HepG2 (cell line): ENCODE measurements around the gene MYLK3. TPM values are rescaled to one million over a fixed set of nuclear protein-coding genes. Genes with fewer than 3 reads are reported as not detected.

ENCODE experiments used
- ATAC-seq: fragments of 200-7000 bp; cut with Tn5 transposase; 3 replicates; pipeline ENCODE4 v1.9.1; 2020; ENCODE audit warnings: mild to moderate bottlenecking, moderate library complexity
- BruUV-seq: library from RNA; stranded (reverse); fragments of 400-500 nt; replicated peaks from 2 replicates; lab custom pipeline; 2021; lab: Mats Ljungman, UMichigan
- CTCF ChIA-PET: fragments of 300-600 bp; formaldehyde crosslinking; extraction: SDS; loops from one replicate; lab custom pipeline; 2021; ENCODE audit warnings: low total read pairs, inconsistent platforms, low intra/inter-chr PET ratio; lab: Yijun Ruan, JAX
- POLR2A ChIA-PET: fragments of 350-600 bp; sonication (Branson Sonifier 250); formaldehyde crosslinking; loops from one replicate; lab custom pipeline; 2020; ENCODE audit warnings: antibody characterized with exemption, inconsistent platforms; lab: Yijun Ruan, JAX
- DNase-seq: peaks from one replicate; pipeline ENCODE4 v3.0.0-alpha.2; 2015; ENCODE audit warnings: low spot score
- FAIRE-seq: peaks from 3 replicates; lab custom pipeline; 2011; peaks lifted over from hg19 to GRCh38; lab: Jason Lieb, UNC
- H2AFZ ChIP-seq: one replicate; pipeline ENCODE4 v1.6.1; 2011; ENCODE audit warnings: low read length, inconsistent platforms
- H3K27ac ChIP-seq: fragments of 300-600 bp; 3 replicates; pipeline ENCODE4 v1.8.0; 2011; ENCODE audit warnings: mixed run types, mild to moderate bottlenecking, mixed read lengths, low read length, inconsistent platforms; ENCODE audit not compliant: insufficient read depth; ENCODE audit errors: extremely low read length
- H3K27me3 ChIP-seq, 2 experiments: fragments of 200-600 bp in 1 of 2; 2 replicates in 1 of 2; 3 replicates in 1 of 2; pipeline versions ENCODE4 v1.6.0 to v1.8.0; 2011; ENCODE audit warnings: low read length in 2 of 2, mild to moderate bottlenecking in 2 of 2, moderate library complexity in 2 of 2, inconsistent platforms in 1 of 2; ENCODE audit not compliant: insufficient read depth in 2 of 2, control insufficient read depth in 1 of 2
- H3K36me3 ChIP-seq, 2 experiments: fragments of 200-600 bp in 1 of 2; replicated peaks in 1 of 2; 2 replicates in 1 of 2; 3 replicates in 1 of 2; pipeline versions ENCODE4 v1.5.1 to v1.8.0; 2011; ENCODE audit warnings: low read length in 2 of 2, inconsistent platforms in 1 of 2; ENCODE audit not compliant: insufficient read depth in 2 of 2, control insufficient read depth in 1 of 2
- H3K4me1 ChIP-seq: 2 replicates; pipeline ENCODE4 v1.5.1; 2012; ENCODE audit warnings: low read length, inconsistent platforms; ENCODE audit not compliant: insufficient read depth
- H3K4me2 ChIP-seq: 2 replicates; pipeline ENCODE4 v1.6.0; 2011; ENCODE audit warnings: low read depth, low read length, inconsistent platforms
- H3K4me3 ChIP-seq, 3 experiments: fragments of 200-600 bp in 1 of 3; sonication (generic), shearing (Covaris generic) in 1 of 3; replicated peaks in 1 of 3; 2 replicates each; pipeline ENCODE4 v1.5.1; 2011 to 2016; ENCODE audit warnings: low read length in 3 of 3, inconsistent platforms in 2 of 3, low read depth in 2 of 3, mild to moderate bottlenecking in 2 of 3, control low read depth in 1 of 3, mixed read lengths in 1 of 3; ENCODE audit not compliant: insufficient read depth in 1 of 3
- H3K79me2 ChIP-seq: one replicate; pipeline ENCODE4 v1.6.1; 2011; ENCODE audit warnings: low read length, inconsistent platforms; ENCODE audit not compliant: insufficient read depth
- H3K9ac ChIP-seq: 2 replicates; pipeline ENCODE4 v1.6.0; 2011; ENCODE audit warnings: mild to moderate bottlenecking, low read depth, low read length, inconsistent platforms; ENCODE audit not compliant: insufficient read depth
- H3K9me3 ChIP-seq: 2 replicates; pipeline ENCODE4 v1.5.1; 2012; ENCODE audit warnings: mild to moderate bottlenecking, low read length
- H4K20me1 ChIP-seq: 2 replicates; pipeline ENCODE4 v1.6.0; 2011; ENCODE audit warnings: inconsistent platforms, mild to moderate bottlenecking, low read length, moderate library complexity; ENCODE audit not compliant: insufficient read depth
- AKAP8 ChIP-seq: sonication (generic); formaldehyde crosslinking; IDR thresholded peaks from 2 replicates; pipeline ENCODE4 v1.5.1; 2020; ENCODE audit warnings: mild to moderate bottlenecking, missing genetic modification reagents
- BCLAF1 ChIP-seq: fragments of 450-650 bp; IDR thresholded peaks from 2 replicates; pipeline ENCODE4 v1.6.1; 2017; ENCODE audit warnings: mild to moderate bottlenecking
- CHD2 ChIP-seq: IDR thresholded peaks from 2 replicates; pipeline ENCODE4 v1.6.1; 2011; ENCODE audit warnings: low read depth, low read length, improper control_type of control experiment
- MYPOP ChIP-seq: sonication (generic); formaldehyde crosslinking; IDR thresholded peaks from 2 replicates; pipeline ENCODE4 v1.8.1; 2023; ENCODE audit warnings: mild to moderate bottlenecking, moderate library complexity, missing genetic modification reagents
- SOX13 ChIP-seq, 3 experiments: fragments of 450-650 bp in 1 of 3; sonication (generic) in 1 of 3; formaldehyde crosslinking in 1 of 3; IDR thresholded peaks in 2 of 3; conservative IDR thresholded peaks in 1 of 3; 2 replicates each; pipeline versions ENCODE4 v1.5.0 to v1.6.1; 2016 to 2020; ENCODE audit warnings: antibody characterized with exemption in 1 of 3, mild to moderate bottlenecking in 1 of 3, missing compliant biosample characterization in 1 of 3, missing genetic modification reagents in 1 of 3, moderate library complexity in 1 of 3
- STAG1 ChIP-seq: sonication (generic); formaldehyde crosslinking; IDR thresholded peaks from 2 replicates; pipeline ENCODE4 v1.4.0; 2020; ENCODE audit warnings: missing genetic modification reagents
- ZNF552 ChIP-seq: sonication (generic); formaldehyde crosslinking; IDR thresholded peaks from 2 replicates; pipeline ENCODE4 v1.9.0; 2022; ENCODE audit warnings: missing genetic modification reagents, mild to moderate bottlenecking, borderline replicate concordance
- ZNF569 ChIP-seq: sonication (generic); formaldehyde crosslinking; IDR thresholded peaks from 2 replicates; pipeline ENCODE4 v1.5.0; 2020; ENCODE audit warnings: mild to moderate bottlenecking, missing genetic modification reagents, moderate library complexity, borderline replicate concordance
- ZNF572 ChIP-seq: sonication (generic); formaldehyde crosslinking; IDR thresholded peaks from 2 replicates; pipeline ENCODE4 v1.5.1; 2020; ENCODE audit warnings: mild to moderate bottlenecking, missing genetic modification reagents
- ZSCAN21 ChIP-seq: sonication (generic); formaldehyde crosslinking; IDR thresholded peaks from 2 replicates; pipeline ENCODE4 v1.8.0; 2022; ENCODE audit warnings: mild to moderate bottlenecking, missing genetic modification reagents, moderate library complexity, borderline replicate concordance
- WGBS: methylation state at CpG from one replicate; pipeline ENCODE4 v1.1.6; 2017; ENCODE audit warnings: low lambda C conversion rate; 5-methylcytosine and 5-hydroxymethylcytosine counted together
- in situ Hi-C: cut with HindIII; loops from 2 replicates; pipeline ENCODE4 v1.10.0; 2017; ENCODE audit warnings: low pct_unique_long_range_greater_than_20kb; ENCODE audit not compliant: extremely low pct_ligation_motif_present
- intact Hi-C: fragments of 100-400 bp; cut with micrococcal nuclease; formaldehyde crosslinking; loops from one replicate; pipeline ENCODE4 v1.10.0; 2022; ENCODE audit not compliant: unreplicated experiment
- polyA plus RNA-seq, 8 experiments: library from polyadenylated mRNA; depleted of rRNA in 3 of 8; stranded (reverse) in 7 of 8; unstranded in 1 of 8; fragments of >200 nt; fragmentation: Illumina TruSeq in 4 of 8; extraction: Trizol in 4 of 8; gene quantifications; 2 replicates each; pipeline versions ENCODE4 v1.2.1 to v1.2.3, GENCODE V29; 2011 to 2016; ENCODE audit warnings: low read depth in 4 of 8, missing spikeins in 1 of 8, mixed read lengths in 1 of 8; ENCODE audit not compliant: insufficient read depth in 1 of 8
- total RNA-seq, 5 experiments: library from RNA; depleted of rRNA; stranded (reverse); fragments of >200 nt; fragmentation: Illumina TruSeq; extraction: Trizol; gene quantifications; 2 replicates each; pipeline ENCODE4 v1.2.3, GENCODE V29; 2016; ENCODE audit warnings: low read depth in 1 of 5
- TF ChIP-seq, protein P1 (sequence below): sonication (generic); formaldehyde crosslinking; IDR thresholded peaks from 2 replicates; pipeline ENCODE4 v1.4.0; 2020; ENCODE audit warnings: missing genetic modification reagents, mild to moderate bottlenecking, borderline replicate concordance
- TF ChIP-seq, protein P2 (sequence below): sonication (generic); formaldehyde crosslinking; IDR thresholded peaks from 2 replicates; pipeline ENCODE4 v1.4.0; 2020; ENCODE audit warnings: missing genetic modification reagents

The MYLK3 gene
- total and polyA plus RNA-seq, 2 of the 13 experiments (the other 11 are each of a cell fraction or from before 2014, with no cell fraction given), result 0.04 to 0.18 TPM

- in situ Hi-C loops, result loop anchor here (5.0 kb wide), 1 partner anchor 114 kb away; no protein-coding TSS in a partner anchor
- peak overlapping the region; percentile 86 for H3K4me2 ChIP-seq
- FAIRE-seq (no peak), DNase-seq (no peak), ATAC-seq (no peak)
- POLR2A ChIA-PET, result no interaction called here
- H4K20me1 ChIP-seq, result peaks cover 50% of the 10 kb centered on the region
- peaks cover 73% of the 10 kb centered on the region for H3K4me1 ChIP-seq
- H3K36me3 ChIP-seq, result peaks cover 0 to 2% of the 10 kb centered on the region in 2 experiments; a peak in 1 of 5 replicates
- H3K27me3 ChIP-seq, result no peaks in the 10 kb centered on the region; a peak in 1 of 5 replicates
- intact Hi-C loops, result loop anchor here (1.0 to 5.0 kb wide), 2 partner anchors 15 to 114 kb away; no protein-coding TSS in a partner anchor
- peak overlapping the region; percentile 87 for H3K9ac ChIP-seq
- peak overlapping the region; percentile 89 for H3K27ac ChIP-seq
- WGBS, result 4% methylated on average over 14 of the region's 14 CpGs
- H3K4me3 ChIP-seq, result peak overlapping the region; percentile 85 to 96 (median 92)
- peaks cover 78% of the 10 kb centered on the region for H3K79me2 ChIP-seq
- no TSS peak for BruUV-seq
- H2AFZ ChIP-seq, result no peak overlapping the region
- CTCF ChIA-PET, result interaction anchor here (2.6 kb wide), 1 partner anchor 15 kb away, joined by 21 read pairs; no protein-coding TSS in a partner anchor
- no peaks in the 10 kb centered on the region for H3K9me3 ChIP-seq
- TF ChIP-seq ZNF572 (CRISPR knock-in tag), result peak; percentile 87; the same call in 1 of the 2 replicates
- TF ChIP-seq SOX13 (IDR thresholded peaks at IDR 0.05), result no peak
- TF ChIP-seq SOX13 (CRISPR knock-in tag; conservative IDR thresholded peaks at IDR 0.05 in 1 of 2, IDR thresholded peaks at IDR 0.05 in 1 of 2), result 0 out of 4 replicates have a peak, but pooled peaks of 1 of the 2 experiments have one; percentile 11
- TF ChIP-seq MYPOP (CRISPR knock-in tag), result peak; percentile 27; the same call in 1 of the 2 replicates
- TF ChIP-seq STAG1 (CRISPR knock-in tag), result peak; percentile 21; the same call in 1 of the 2 replicates
- peak; percentile 63; the same call in 1 of the 2 replicates for TF ChIP-seq ZNF552 (CRISPR knock-in tag)
- TF ChIP-seq, protein P1, sequence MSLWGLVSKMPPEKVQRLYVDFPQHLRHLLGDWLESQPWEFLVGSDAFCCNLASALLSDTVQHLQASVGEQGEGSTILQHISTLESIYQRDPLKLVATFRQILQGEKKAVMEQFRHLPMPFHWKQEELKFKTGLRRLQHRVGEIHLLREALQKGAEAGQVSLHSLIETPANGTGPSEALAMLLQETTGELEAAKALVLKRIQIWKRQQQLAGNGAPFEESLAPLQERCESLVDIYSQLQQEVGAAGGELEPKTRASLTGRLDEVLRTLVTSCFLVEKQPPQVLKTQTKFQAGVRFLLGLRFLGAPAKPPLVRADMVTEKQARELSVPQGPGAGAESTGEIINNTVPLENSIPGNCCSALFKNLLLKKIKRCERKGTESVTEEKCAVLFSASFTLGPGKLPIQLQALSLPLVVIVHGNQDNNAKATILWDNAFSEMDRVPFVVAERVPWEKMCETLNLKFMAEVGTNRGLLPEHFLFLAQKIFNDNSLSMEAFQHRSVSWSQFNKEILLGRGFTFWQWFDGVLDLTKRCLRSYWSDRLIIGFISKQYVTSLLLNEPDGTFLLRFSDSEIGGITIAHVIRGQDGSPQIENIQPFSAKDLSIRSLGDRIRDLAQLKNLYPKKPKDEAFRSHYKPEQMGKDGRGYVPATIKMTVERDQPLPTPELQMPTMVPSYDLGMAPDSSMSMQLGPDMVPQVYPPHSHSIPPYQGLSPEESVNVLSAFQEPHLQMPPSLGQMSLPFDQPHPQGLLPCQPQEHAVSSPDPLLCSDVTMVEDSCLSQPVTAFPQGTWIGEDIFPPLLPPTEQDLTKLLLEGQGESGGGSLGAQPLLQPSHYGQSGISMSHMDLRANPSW (CRISPR knock-in tag), result 0 out of 2 replicates have a peak, but pooled peaks have one; percentile 0
- 0 out of 2 replicates have a peak, but pooled peaks have one; percentile 16 for TF ChIP-seq ZNF569 (CRISPR knock-in tag)
- TF ChIP-seq, protein P2, sequence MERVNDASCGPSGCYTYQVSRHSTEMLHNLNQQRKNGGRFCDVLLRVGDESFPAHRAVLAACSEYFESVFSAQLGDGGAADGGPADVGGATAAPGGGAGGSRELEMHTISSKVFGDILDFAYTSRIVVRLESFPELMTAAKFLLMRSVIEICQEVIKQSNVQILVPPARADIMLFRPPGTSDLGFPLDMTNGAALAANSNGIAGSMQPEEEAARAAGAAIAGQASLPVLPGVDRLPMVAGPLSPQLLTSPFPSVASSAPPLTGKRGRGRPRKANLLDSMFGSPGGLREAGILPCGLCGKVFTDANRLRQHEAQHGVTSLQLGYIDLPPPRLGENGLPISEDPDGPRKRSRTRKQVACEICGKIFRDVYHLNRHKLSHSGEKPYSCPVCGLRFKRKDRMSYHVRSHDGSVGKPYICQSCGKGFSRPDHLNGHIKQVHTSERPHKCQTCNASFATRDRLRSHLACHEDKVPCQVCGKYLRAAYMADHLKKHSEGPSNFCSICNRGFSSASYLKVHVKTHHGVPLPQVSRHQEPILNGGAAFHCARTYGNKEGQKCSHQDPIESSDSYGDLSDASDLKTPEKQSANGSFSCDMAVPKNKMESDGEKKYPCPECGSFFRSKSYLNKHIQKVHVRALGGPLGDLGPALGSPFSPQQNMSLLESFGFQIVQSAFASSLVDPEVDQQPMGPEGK (CRISPR knock-in tag), result no peak
- peak; percentile 6; the same call in 1 of the 2 replicates for TF ChIP-seq ZSCAN21 (CRISPR knock-in tag)
- 0 out of 2 replicates have a peak, but pooled peaks have one; percentile 20 for TF ChIP-seq CHD2
- TF ChIP-seq AKAP8 (CRISPR knock-in tag), result 0 out of 2 replicates have a peak, but pooled peaks have one; percentile 28
- no peak for TF ChIP-seq BCLAF1
These were observed 60.0 kb downstream of the MYLK3 start for GRCh38 chr16:46688101-46688653.
